Activated CD4-positive, alpha-beta T cell treated with anti-CD3 and anti-CD28 coated beads for 24 hours (primary cell): ENCODE results near the gene FGR.

ENCODE experiments used
- DNase-seq, 2 donors: peaks; one replicate each; pipeline ENCODE4 v3.0.0-alpha.2; 2020; ENCODE audit warnings: low read depth in 2 of 2

The FGR gene

DNA sequence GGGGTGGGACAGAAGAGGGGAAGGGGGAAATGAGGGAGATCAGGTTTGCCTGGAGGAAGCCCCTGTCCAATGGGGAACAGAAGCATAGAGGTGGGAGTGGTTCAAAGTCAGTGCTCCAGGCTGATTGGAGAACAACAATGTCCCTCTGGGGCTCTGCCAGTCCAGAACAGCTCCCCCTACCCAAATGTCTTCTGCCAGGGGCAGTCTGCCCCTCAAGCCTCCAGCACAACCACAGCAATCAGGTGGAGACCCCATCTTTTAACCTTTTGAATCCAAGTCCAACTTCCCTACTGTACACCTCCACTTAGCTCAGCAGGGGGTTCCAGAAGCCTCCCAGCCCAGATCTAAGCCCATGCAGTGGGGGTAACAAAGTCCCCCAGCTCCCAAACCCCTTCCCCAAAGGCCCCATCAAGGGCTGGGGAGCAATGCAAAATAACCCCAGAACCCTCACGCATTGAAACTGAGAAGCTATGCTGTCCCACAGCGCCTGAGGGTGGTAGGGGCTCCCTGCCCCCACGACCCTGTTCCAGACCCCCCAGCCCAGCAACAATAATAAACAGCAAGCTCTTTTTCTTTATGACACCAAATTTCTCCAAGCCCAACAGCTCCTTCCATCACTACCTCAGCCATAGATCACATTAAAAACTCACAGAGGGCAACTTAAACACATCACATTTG lies 34.3 kb downstream of the FGR start:
- no peak for DNase-seq

- no peak for DNase-seq
Observed at GRCh38 chr1:27599605-27600497, 35.1 kb downstream of the FGR start.

- peak; percentile 24 to 45 for DNase-seq
Observed at GRCh38 chr1:27598902-27599528, 36.0 kb downstream of the FGR start.

- DNase-seq: no peak
Observed at GRCh38 chr1:27598295-27598687, 36.7 kb downstream of the FGR start.

GRCh38 chr1:27597516-27598294 lies 37.3 kb downstream of the FGR start:
- DNase-seq: no peak

- DNase-seq: no peak
Observed at GRCh38 chr1:27596986-27597385, 38.0 kb downstream of the FGR start.

- DNase-seq: no peak
Observed at GRCh38 chr1:27596261-27596660, 38.7 kb downstream of the FGR start.

DNA sequence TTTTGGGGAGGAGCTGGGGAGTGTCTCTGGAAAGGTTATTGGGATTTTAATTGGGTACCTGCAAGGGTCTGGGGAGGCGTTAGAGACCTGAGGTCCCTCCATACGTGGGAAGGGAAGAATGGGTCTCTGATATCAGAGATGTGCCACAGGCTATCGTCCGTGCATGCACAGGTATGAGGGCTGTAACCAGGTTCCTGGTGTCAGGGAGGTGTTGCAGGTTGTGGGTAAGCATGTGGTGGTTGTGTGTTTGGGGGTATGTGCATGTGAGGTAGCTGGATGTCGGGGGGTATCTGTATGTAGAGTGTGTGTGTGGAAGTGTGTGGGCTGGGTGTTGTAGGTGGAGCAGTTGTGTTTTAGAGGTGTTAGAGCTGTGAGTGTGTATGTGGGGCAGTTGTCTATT lies 39.4 kb downstream of the FGR start:
- no peak for DNase-seq

DNA sequence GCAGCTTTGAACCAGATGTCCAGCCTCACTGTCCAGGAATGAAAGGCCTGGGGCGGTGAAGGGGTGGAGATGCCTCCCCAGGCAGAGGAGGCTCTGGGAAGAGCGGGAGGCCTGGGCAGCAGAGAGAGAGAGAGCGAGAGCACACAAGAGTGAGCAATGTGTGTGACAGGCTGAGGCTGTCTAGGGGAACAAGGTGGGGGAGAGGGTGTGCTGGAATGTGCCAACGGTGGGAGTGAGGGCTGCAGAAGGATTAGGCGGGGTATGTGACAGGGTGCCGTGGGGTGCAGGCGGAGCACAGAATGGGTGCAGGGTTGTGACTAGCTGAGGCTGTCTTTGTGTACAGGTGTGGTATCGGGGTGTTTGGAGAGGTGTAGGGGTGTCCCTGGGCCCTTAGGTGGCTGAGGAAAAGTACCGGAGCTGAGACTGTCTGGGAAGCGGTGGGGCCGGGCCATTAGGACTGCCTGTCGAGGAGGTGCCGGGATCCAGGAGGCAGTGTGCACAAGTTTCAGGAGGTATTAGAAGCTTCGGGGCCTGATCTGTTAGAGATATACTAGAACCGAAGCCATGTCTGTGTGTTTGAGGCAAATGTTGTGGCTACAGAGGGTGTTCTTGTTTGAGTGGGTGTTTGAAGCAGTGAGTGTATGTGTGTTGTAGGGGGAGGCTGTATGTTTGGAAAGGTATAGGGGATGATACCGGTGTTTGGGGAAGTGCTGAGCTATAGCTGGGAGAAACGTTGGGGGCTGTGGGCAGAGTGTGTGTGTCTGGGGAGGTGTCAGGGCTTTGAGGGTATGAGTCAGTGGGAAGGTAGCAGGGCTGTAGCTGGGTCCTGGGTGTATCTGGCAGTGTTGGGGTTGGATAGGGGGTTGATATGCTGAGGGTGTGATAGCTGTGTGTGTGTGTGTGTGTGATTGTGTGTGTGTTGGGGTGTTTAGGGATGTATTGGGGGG lies 40.1 kb downstream of the FGR start:
- DNase-seq: no peak

DNA sequence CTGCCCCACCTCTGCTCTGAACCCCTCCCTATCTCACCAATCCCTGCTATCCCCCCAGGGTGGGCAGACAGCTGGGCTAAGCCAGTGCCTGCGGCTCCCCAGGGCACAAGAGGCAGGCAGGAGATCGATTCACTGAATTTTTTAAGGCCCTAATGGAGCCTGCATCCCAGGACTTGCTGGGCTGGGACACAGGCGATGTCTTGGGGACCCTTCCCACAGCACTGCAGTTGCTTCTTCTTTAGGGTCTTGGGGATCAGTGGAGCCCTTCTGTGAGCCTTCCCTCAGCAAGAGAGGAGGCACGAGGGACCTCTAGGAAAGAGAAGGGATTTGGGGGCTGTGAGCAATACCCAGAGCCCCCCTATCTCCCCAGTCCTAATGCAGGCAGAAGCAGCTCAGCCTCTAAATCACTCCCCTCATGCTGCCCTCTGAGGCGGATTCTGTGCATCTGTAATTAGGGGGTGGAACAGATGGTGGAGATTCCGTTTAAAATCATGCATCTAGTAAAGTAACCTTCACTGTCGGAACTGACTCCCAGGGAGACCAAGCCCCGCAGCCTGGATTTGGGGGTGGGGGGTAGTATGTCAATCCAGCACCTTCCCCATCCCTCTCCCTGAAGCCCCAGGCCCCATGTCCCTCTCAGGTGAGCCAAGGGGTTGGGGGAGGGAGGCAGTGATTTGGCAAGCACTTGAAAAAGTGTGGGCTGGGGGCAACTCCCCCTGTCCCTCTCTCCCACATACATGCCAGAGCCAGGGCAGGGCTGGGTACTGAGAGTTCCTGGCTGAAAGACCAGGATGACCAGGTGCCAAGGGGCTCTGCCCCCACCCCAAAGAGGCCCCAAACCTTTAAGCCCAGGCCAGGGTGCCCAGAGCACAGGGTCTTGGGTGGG lies 41.1 kb downstream of the FGR start:
- no peak for DNase-seq

GRCh38 chr1:27592931-27593677 lies 41.9 kb downstream of the FGR start:
- DNase-seq: no peak

DNA sequence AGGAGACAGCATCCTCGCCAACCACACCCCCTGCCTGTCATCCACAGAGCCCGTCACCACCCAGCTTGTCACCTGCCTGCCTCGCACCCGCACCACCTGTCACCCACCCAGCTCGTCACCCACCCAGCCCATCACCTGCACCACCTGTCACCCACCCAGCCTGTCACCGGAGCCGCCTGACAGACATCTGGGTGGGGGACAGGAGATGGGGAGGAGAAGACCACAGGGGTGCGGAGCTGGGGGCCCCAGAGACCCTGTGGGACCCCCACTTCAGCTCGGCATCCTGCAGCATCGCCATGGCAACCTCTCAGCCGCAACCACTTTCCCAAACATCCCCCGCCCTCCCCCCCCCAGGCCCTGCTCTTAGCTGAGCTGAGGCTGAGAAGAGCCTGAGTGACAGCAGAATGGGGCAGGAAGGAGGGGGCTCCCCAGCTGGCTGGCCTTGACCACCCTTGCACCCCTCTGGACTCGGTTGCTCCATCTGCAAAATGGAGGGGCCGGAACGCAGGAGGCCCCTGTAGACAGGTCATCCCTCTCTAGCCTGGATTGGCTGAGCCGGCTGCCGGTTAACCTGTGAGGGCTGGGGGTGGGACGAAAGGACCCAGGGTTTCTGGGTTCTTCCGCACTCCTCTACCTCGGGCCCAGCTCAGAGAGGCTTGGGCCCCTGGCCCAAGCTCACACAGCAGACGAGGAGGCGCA lies 42.6 kb downstream of the FGR start:
- DNase-seq: no peak

- DNase-seq: no peak
Observed at GRCh38 chr1:27591622-27592021, 43.4 kb downstream of the FGR start.

DNA sequence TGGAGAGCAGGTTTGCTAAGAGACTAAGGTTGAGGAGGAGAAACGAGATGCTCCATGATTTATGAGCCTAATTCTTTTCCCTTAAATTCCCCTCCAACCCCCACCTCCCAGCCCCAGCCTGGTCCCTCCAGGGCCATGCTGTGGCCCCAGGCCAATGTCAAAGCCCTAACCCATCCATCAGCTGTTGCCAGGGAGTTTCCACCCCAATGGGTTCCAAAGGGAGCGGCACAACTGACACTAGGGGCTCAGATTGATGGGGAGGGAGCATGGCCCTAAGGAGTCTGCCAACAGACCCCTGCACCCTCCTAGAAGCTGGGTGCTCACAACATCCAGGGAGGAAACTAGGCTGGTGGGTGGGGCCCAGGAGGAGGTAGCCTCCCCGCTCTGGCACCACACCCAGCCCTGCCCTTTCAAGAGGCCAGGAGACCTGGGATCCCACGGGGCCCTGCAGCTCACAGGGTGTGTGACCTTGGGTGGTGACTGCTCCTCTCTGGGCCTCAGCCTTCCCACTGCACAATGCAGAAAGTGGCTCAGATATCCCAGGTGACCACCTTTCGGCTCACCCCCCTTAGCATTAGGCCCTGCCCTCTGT lies 44.0 kb downstream of the FGR start:
- no peak for DNase-seq

DNA sequence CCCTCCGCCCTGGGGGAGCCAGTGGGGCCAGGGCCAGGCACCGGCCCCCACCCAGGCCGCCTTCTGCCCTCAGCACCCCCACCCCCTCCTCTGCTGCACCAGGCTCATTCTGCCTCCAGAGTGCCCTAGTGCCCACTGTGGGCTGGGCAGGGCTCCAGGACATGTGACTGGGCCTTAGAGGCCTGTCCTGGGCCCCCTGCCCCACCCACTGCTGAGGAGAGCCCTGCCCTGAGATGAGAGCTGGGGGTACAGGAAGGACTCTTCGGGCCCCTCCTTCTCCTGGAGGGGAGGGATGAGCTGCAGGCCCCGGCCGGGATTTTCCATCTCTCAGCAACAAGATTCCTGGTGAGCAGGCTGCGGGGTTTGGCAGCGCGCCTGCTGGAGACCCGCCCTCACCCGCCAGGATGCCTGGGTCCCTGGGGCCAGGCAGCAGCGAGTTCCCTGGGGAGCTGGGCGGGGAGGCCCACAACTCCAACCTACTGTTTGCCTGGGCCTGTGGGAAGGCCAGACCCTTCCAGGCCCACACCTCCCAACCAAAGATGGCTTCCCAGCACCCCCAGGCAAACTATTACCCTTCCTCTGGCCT lies 45.1 kb downstream of the FGR start:
- DNase-seq: no peak

DNA sequence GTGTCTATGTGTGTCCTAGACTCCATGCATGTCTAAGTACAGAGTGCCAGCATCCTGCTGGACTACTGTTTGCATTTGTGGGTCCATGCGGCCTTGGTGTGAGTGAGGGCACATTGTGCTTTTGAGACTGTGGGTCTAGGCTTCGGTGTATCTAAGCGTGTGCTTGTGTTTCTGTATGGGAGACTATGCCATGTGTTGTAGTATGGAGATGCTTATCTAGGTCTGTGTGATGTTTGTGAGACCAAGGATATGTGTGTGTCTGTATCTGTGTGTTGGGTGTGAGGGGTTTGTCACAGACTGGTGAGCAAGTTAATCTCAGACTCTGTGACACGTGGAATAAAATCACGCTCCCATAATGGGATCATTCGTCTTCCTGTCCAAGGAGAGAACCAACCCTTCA lies 45.5 kb downstream of the FGR start:
- no peak for DNase-seq
